HepG2 (cell line): ENCODE data around the gene PYGB. TPM values are rescaled to one million over a fixed set of nuclear protein-coding genes. Genes with fewer than 3 reads are reported as not detected.

Source experiments
- ARID3A ChIP-seq: IDR thresholded peaks from 2 replicates; pipeline ENCODE4 v1.6.1; 2012; ENCODE audit warnings: low read depth, low read length, improper control_type of control experiment
- CCDC6 ChIP-seq: sonication (generic); formaldehyde crosslinking; IDR thresholded peaks from 2 replicates; pipeline ENCODE4 v1.8.1; 2022; ENCODE audit warnings: mild to moderate bottlenecking, missing genetic modification reagents, moderate library complexity
- E2F5 ChIP-seq: sonication (generic); formaldehyde crosslinking; conservative IDR thresholded peaks from 2 replicates; pipeline ENCODE4 v1.4.0; 2020; ENCODE audit warnings: missing genetic modification reagents
- FOXA3 ChIP-seq: IDR thresholded peaks from 2 replicates; pipeline ENCODE4 v1.6.1; 2016; ENCODE audit warnings: missing genetic modification reagents, missing compliant biosample characterization
- FOXO1 ChIP-seq: sonication (generic); formaldehyde crosslinking; IDR thresholded peaks from 2 replicates; pipeline ENCODE4 v1.4.0; 2020; ENCODE audit warnings: missing genetic modification reagents
- KLF16 ChIP-seq, 2 experiments: sonication (generic) in 1 of 2; formaldehyde crosslinking in 1 of 2; IDR thresholded peaks; 2 replicates each; pipeline versions ENCODE4 v1.6.1 to v1.8.0; 2016 to 2023; ENCODE audit warnings: missing genetic modification reagents in 2 of 2, missing compliant biosample characterization in 1 of 2
- PLRG1 ChIP-seq: fragments of 450-650 bp; conservative IDR thresholded peaks from 2 replicates; pipeline ENCODE4 v1.6.1; 2016
- REXO4 ChIP-seq: sonication (generic); formaldehyde crosslinking; IDR thresholded peaks from 2 replicates; pipeline ENCODE4 v1.8.0; 2022; ENCODE audit warnings: missing genetic modification reagents, mild to moderate bottlenecking, borderline replicate concordance
- RNF219 ChIP-seq: sonication (generic); formaldehyde crosslinking; IDR thresholded peaks from 2 replicates; pipeline ENCODE4 v1.5.0; 2020; ENCODE audit warnings: mild to moderate bottlenecking, missing genetic modification reagents
- SKIL ChIP-seq: sonication (generic); formaldehyde crosslinking; IDR thresholded peaks from 2 replicates; pipeline ENCODE4 v1.8.0; 2022; ENCODE audit warnings: missing genetic modification reagents, mild to moderate bottlenecking, moderate library complexity, borderline replicate concordance
- ZNF337 ChIP-seq: sonication (generic); formaldehyde crosslinking; IDR thresholded peaks from 2 replicates; pipeline ENCODE4 v1.5.1; 2020; ENCODE audit warnings: missing genetic modification reagents, low read depth, mild to moderate bottlenecking, borderline replicate concordance
- ZNF546 ChIP-seq: sonication (generic); formaldehyde crosslinking; conservative IDR thresholded peaks from 2 replicates; pipeline ENCODE4 v1.8.1; 2023; ENCODE audit warnings: mild to moderate bottlenecking, missing genetic modification reagents
- ZNF589 ChIP-seq: sonication (generic); formaldehyde crosslinking; conservative IDR thresholded peaks from 2 replicates; pipeline ENCODE4 v1.8.0; 2022; ENCODE audit warnings: mild to moderate bottlenecking, moderate library complexity, missing genetic modification reagents
- ZNF644 ChIP-seq: IDR thresholded peaks from 2 replicates; pipeline ENCODE4 v1.6.1; 2016; ENCODE audit warnings: low read depth
- polyA plus RNA-seq, 8 experiments: library from polyadenylated mRNA; depleted of rRNA in 3 of 8; stranded (reverse) in 7 of 8; unstranded in 1 of 8; fragments of >200 nt; fragmentation: Illumina TruSeq in 4 of 8; extraction: Trizol in 4 of 8; gene quantifications; 2 replicates each; pipeline versions ENCODE4 v1.2.1 to v1.2.3, GENCODE V29; 2011 to 2016; ENCODE audit warnings: low read depth in 4 of 8, missing spikeins in 1 of 8, mixed read lengths in 1 of 8; ENCODE audit not compliant: insufficient read depth in 1 of 8
- total RNA-seq, 5 experiments: library from RNA; depleted of rRNA; stranded (reverse); fragments of >200 nt; fragmentation: Illumina TruSeq; extraction: Trizol; gene quantifications; 2 replicates each; pipeline ENCODE4 v1.2.3, GENCODE V29; 2016; ENCODE audit warnings: low read depth in 1 of 5
- TF ChIP-seq, protein P1 (sequence below): sonication (generic); formaldehyde crosslinking; IDR thresholded peaks from 2 replicates; pipeline ENCODE4 v1.4.0; 2020; ENCODE audit warnings: missing genetic modification reagents
- TF ChIP-seq, protein P2 (sequence below): sonication (generic); formaldehyde crosslinking; IDR thresholded peaks from 2 replicates; pipeline ENCODE4 v1.8.1; 2023; ENCODE audit warnings: mild to moderate bottlenecking, missing genetic modification reagents
- TF ChIP-seq, protein P3 (sequence below): sonication (generic); formaldehyde crosslinking; IDR thresholded peaks from 2 replicates; pipeline ENCODE4 v1.4.0; 2020; ENCODE audit warnings: mild to moderate bottlenecking, missing genetic modification reagents

PYGB gene
- total and polyA plus RNA-seq, 2 of the 13 experiments (the other 11 are each of a cell fraction or from before 2014, with no cell fraction given): 24.2 to 86.3 TPM

DNA sequence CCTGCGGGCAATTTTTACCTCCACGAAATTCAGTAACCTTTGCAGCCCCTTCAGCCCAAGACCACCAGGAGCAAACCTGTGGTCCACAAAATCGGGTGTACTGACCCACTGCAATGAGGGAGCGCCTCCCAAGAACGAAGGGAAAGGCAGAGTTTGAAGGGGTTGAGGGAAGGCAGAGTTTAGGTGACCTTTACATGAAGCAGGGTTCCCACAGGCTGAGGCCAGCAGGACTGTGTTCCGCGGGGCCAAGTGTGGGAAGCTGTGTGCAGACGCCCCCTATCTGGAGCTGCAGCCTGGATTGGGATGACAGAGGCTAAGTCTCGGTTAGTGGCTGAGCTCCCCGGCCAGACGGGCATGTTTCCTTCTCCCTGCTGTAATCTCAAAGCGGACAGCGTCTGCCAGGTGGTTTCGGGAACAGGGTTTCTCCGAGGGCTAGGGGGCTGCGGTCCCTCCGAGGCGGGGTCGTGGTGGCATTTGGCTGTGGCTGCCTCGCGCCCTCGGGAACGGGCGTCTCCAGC is 826 bp upstream of the PYGB start (continued):
- TF ChIP-seq, protein P1, sequence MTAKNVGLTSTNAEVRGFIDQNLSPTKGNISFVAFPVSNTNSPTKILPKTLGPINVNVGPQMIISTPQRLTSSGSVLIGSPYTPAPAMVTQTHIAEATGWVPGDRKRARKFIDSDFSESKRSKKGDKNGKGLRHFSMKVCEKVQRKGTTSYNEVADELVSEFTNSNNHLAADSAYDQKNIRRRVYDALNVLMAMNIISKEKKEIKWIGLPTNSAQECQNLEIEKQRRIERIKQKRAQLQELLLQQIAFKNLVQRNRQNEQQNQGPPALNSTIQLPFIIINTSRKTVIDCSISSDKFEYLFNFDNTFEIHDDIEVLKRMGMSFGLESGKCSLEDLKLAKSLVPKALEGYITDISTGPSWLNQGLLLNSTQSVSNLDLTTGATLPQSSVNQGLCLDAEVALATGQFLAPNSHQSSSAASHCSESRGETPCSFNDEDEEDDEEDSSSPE (CRISPR knock-in tag): no peak; the same call in 1 of the 2 replicates
- TF ChIP-seq, protein P2, sequence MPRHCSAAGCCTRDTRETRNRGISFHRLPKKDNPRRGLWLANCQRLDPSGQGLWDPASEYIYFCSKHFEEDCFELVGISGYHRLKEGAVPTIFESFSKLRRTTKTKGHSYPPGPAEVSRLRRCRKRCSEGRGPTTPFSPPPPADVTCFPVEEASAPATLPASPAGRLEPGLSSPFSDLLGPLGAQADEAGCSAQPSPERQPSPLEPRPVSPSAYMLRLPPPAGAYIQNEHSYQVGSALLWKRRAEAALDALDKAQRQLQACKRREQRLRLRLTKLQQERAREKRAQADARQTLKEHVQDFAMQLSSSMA: 0 out of 2 replicates have a peak, but pooled peaks have one; percentile 60
- TF ChIP-seq ZNF546 (CRISPR knock-in tag): no peak
- 0 out of 2 replicates have a peak, but pooled peaks have one; percentile 22 for TF ChIP-seq FOXA3 (CRISPR knock-in tag)
- no peak for TF ChIP-seq ARID3A
- TF ChIP-seq SKIL: no peak
- TF ChIP-seq ZNF644: no peak
- no peak for TF ChIP-seq PLRG1
- TF ChIP-seq E2F5 (CRISPR knock-in tag): 0 out of 2 replicates have a peak, but pooled peaks have one; percentile 12
- peak; percentile 29; the same call in 1 of the 2 replicates for TF ChIP-seq FOXO1 (CRISPR knock-in tag)
- no peak for TF ChIP-seq ZNF589
- TF ChIP-seq KLF16 (CRISPR knock-in tag; IDR thresholded peaks at IDR 0.05): peak in 1 of 2 experiments; percentile 45; a peak in 1 of 4 replicates
- TF ChIP-seq CCDC6 (CRISPR knock-in tag): peak; percentile 80; the same call in 1 of the 2 replicates
- TF ChIP-seq RNF219: no peak
- TF ChIP-seq, protein P3, sequence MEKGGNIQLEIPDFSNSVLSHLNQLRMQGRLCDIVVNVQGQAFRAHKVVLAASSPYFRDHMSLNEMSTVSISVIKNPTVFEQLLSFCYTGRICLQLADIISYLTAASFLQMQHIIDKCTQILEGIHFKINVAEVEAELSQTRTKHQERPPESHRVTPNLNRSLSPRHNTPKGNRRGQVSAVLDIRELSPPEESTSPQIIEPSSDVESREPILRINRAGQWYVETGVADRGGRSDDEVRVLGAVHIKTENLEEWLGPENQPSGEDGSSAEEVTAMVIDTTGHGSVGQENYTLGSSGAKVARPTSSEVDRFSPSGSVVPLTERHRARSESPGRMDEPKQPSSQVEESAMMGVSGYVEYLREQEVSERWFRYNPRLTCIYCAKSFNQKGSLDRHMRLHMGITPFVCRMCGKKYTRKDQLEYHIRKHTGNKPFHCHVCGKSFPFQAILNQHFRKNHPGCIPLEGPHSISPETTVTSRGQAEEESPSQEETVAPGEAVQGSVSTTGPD: 0 out of 2 replicates have a peak, but pooled peaks have one; percentile 9
- no peak for TF ChIP-seq ZNF337 (CRISPR knock-in tag)
- 0 out of 2 replicates have a peak, but pooled peaks have one; percentile 53 for TF ChIP-seq REXO4 (CRISPR knock-in tag)
